ENCODE data around the gene PKP2. TPM values are rescaled to one million over a fixed set of nuclear protein-coding genes. Genes with fewer than 3 reads are reported as not detected.
"Not testable (repeated sequence)": the region's sequence is repeated elsewhere in the genome, so short reads cannot be mapped to it uniquely, and the experiment has no call there.

The PKP2 gene
- polyA plus RNA-seq, 6 donors from 2014 or later, result not detected

- not testable (repeated sequence) for ATAC-seq (ENCODE audit: low read depth in 2 of 2); H3K4me3 Mint-ChIP-seq; H3K9me3 Mint-ChIP-seq; DNase-seq; H3K36me3 Mint-ChIP-seq; H3K4me1 Mint-ChIP-seq; H3K27ac Mint-ChIP-seq
- peaks cover 11 to 16% (median 15%) of the 10 kb centered on the region in 3 donors for H3K27me3 Mint-ChIP-seq
Measured at GRCh38 chr12:32872416-32872815, 24.2 kb downstream of the PKP2 start.

- Mint-ChIP-seq H3K9me3 (peaks cover 0 to 5% (median 2%) of the 10 kb centered on the region in 7 donors), H3K36me3 (no peaks in the 10 kb centered on the region), H3K27ac (no peak overlapping the region), H3K4me3 (no peak overlapping the region), H3K4me1 (no peaks in the 10 kb centered on the region), H3K27me3 (peaks cover 9 to 15% (median 11%) of the 10 kb centered on the region in 3 donors)
- DNase-seq (no peak), ATAC-seq (ENCODE audit: low read depth in 2 of 2) (no peak)
Measured at GRCh38 chr12:32870716-32871115, 25.9 kb downstream of the PKP2 start.

- H3K4me1 Mint-ChIP-seq, result no peaks in the 10 kb centered on the region
- no peak for ATAC-seq (ENCODE audit: low read depth in 2 of 2)
- no peaks in the 10 kb centered on the region for H3K36me3 Mint-ChIP-seq
- no peak for DNase-seq
- H3K4me3 Mint-ChIP-seq, result no peak overlapping the region
- no peak overlapping the region for H3K27ac Mint-ChIP-seq
- H3K9me3 Mint-ChIP-seq, result peaks cover 0 to 5% (median 2%) of the 10 kb centered on the region in 7 donors
- H3K27me3 Mint-ChIP-seq, result peaks cover 0 to 11% (median 7%) of the 10 kb centered on the region in 3 donors
Measured at GRCh38 chr12:32868885-32869284, 27.7 kb downstream of the PKP2 start.

- H3K9me3 Mint-ChIP-seq, result peaks cover 0 to 4% (median 2%) of the 10 kb centered on the region in 7 donors
- H3K4me3 Mint-ChIP-seq, result no peak overlapping the region
- ATAC-seq (ENCODE audit: low read depth in 2 of 2) (no peak), DNase-seq (no peak)
- peaks cover 0 to 7% (median 0%) of the 10 kb centered on the region in 3 donors for H3K27me3 Mint-ChIP-seq
- no peaks in the 10 kb centered on the region for H3K36me3 Mint-ChIP-seq
- H3K4me1 Mint-ChIP-seq, result no peaks in the 10 kb centered on the region
- H3K27ac Mint-ChIP-seq, result no peak overlapping the region
Measured at GRCh38 chr12:32864731-32865130, 31.8 kb downstream of the PKP2 start.

GRCh38 chr12:32863128-32863527 lies 33.4 kb downstream of the PKP2 start:
- no peak for DNase-seq
- Mint-ChIP-seq H3K9me3 (peaks cover 0 to 4% (median 2%) of the 10 kb centered on the region in 7 donors), H3K36me3 (no peaks in the 10 kb centered on the region), H3K4me3 (no peak overlapping the region), H3K27ac (no peak overlapping the region), H3K27me3 (peaks cover 0 to 7% (median 0%) of the 10 kb centered on the region in 3 donors), H3K4me1 (no peaks in the 10 kb centered on the region)
- ATAC-seq (ENCODE audit: low read depth in 2 of 2), result no peak

GRCh38 chr12:32861658-32862057 lies 34.9 kb downstream of the PKP2 start:
- H3K27me3 Mint-ChIP-seq; H3K4me3 Mint-ChIP-seq; H3K36me3 Mint-ChIP-seq; ATAC-seq (ENCODE audit: low read depth in 2 of 2); H3K4me1 Mint-ChIP-seq; H3K9me3 Mint-ChIP-seq; H3K27ac Mint-ChIP-seq; DNase-seq: not testable (repeated sequence)

- DNase-seq (no peak), ATAC-seq (ENCODE audit: low read depth in 2 of 2) (no peak)
- H3K27me3 Mint-ChIP-seq, result peaks cover 5 to 8% (median 7%) of the 10 kb centered on the region in 3 donors
- H3K27ac Mint-ChIP-seq, result no peak overlapping the region
- H3K4me3 Mint-ChIP-seq, result no peak overlapping the region
- no peaks in the 10 kb centered on the region for H3K4me1 Mint-ChIP-seq
- no peaks in the 10 kb centered on the region for H3K36me3 Mint-ChIP-seq
- H3K9me3 Mint-ChIP-seq, result no peaks in the 10 kb centered on the region
Measured at GRCh38 chr12:32860192-32860591, 36.4 kb downstream of the PKP2 start.

- no peaks in the 10 kb centered on the region for H3K36me3 Mint-ChIP-seq
- DNase-seq (no peak), ATAC-seq (ENCODE audit: low read depth in 2 of 2) (no peak)
- no peak overlapping the region for H3K4me3 Mint-ChIP-seq
- peaks cover 10 to 16% (median 11%) of the 10 kb centered on the region in 3 donors for H3K27me3 Mint-ChIP-seq
- no peaks in the 10 kb centered on the region for H3K9me3 Mint-ChIP-seq
- H3K4me1 Mint-ChIP-seq, result no peaks in the 10 kb centered on the region
- H3K27ac Mint-ChIP-seq, result peak overlapping the region in 2 of 6 donors; percentile 16 to 36
Measured at GRCh38 chr12:32859389-32859788, 37.2 kb downstream of the PKP2 start.

- H3K27me3 Mint-ChIP-seq, result peaks cover 7 to 20% (median 16%) of the 10 kb centered on the region in 3 donors
- H3K4me1 Mint-ChIP-seq, result no peaks in the 10 kb centered on the region
- no peak overlapping the region for H3K4me3 Mint-ChIP-seq
- ATAC-seq (ENCODE audit: low read depth in 2 of 2) (no peak), DNase-seq (no peak)
- H3K27ac Mint-ChIP-seq, result no peak overlapping the region
- no peaks in the 10 kb centered on the region for H3K36me3 Mint-ChIP-seq
- no peaks in the 10 kb centered on the region for H3K9me3 Mint-ChIP-seq
Measured at GRCh38 chr12:32854716-32855115, 41.9 kb downstream of the PKP2 start.

GRCh38 chr12:32854097-32854496 lies 42.5 kb downstream of the PKP2 start:
- no peak for DNase-seq
- Mint-ChIP-seq H3K9me3 (no peaks in the 10 kb centered on the region), H3K27ac (no peak overlapping the region), H3K4me3 (no peak overlapping the region), H3K4me1 (no peaks in the 10 kb centered on the region), H3K36me3 (no peaks in the 10 kb centered on the region), H3K27me3 (peaks cover 7 to 20% (median 16%) of the 10 kb centered on the region in 3 donors)
- ATAC-seq (ENCODE audit: low read depth in 2 of 2), result no peak

GRCh38 chr12:32847287-32847686 lies 49.3 kb downstream of the PKP2 start:
- H3K4me3 Mint-ChIP-seq, result no peak overlapping the region
- no peak for DNase-seq

GRCh38 chr12:32846053-32846452 lies 50.5 kb downstream of the PKP2 start:
- Mint-ChIP-seq H3K9me3 (no peaks in the 10 kb centered on the region), H3K27ac (no peak overlapping the region), H3K4me1 (no peaks in the 10 kb centered on the region), H3K4me3 (no peak overlapping the region), H3K27me3 (peaks cover 0 to 11% (median 3%) of the 10 kb centered on the region in 3 donors), H3K36me3 (no peaks in the 10 kb centered on the region)
- DNase-seq (no peak), ATAC-seq (ENCODE audit: low read depth in 2 of 2) (no peak)

More at GRCh38 chr12:32847287-32847686, 49.3 kb downstream of the PKP2 start:
- no peak for ATAC-seq (ENCODE audit: low read depth in 2 of 2)
- H3K27ac Mint-ChIP-seq, result no peak overlapping the region
- H3K36me3 Mint-ChIP-seq, result no peaks in the 10 kb centered on the region
- H3K4me1 Mint-ChIP-seq, result no peaks in the 10 kb centered on the region
- peaks cover 0 to 11% (median 3%) of the 10 kb centered on the region in 3 donors for H3K27me3 Mint-ChIP-seq
- H3K9me3 Mint-ChIP-seq, result no peaks in the 10 kb centered on the region

GRCh38 chr12:32843528-32844095 lies 53.0 kb downstream of the PKP2 start:
- Mint-ChIP-seq H3K9me3 (peaks cover 0 to under 1% (median 0%) of the 10 kb centered on the region in 7 donors), H3K36me3 (no peaks in the 10 kb centered on the region), H3K4me3 (no peak overlapping the region), H3K27me3 (peaks cover 0 to 11% (median 0%) of the 10 kb centered on the region in 3 donors), H3K27ac (no peak overlapping the region), H3K4me1 (no peaks in the 10 kb centered on the region)
- ATAC-seq (ENCODE audit: low read depth in 2 of 2) (no peak), DNase-seq (no peak)

- Mint-ChIP-seq H3K4me3 (no peak overlapping the region), H3K27me3 (peaks cover 0 to 6% (median 0%) of the 10 kb centered on the region in 3 donors), H3K4me1 (no peaks in the 10 kb centered on the region), H3K36me3 (no peaks in the 10 kb centered on the region), H3K9me3 (peaks cover 0 to 9% (median 2%) of the 10 kb centered on the region in 7 donors), H3K27ac (no peak overlapping the region)
- ATAC-seq (ENCODE audit: low read depth in 2 of 2), result no peak
- no peak for DNase-seq
Measured at GRCh38 chr12:32841061-32841460, 55.5 kb downstream of the PKP2 start.
